HEK293 (cell line): ENCODE results near the gene DPP6.
"Not testable (repeated sequence)": the region's sequence is repeated elsewhere in the genome, so short reads cannot be mapped to it uniquely, and the experiment has no call there.

Experiments used
- CTCF ChIP-seq: fragments of 450-650 bp; formaldehyde crosslinking; IDR thresholded peaks from 2 replicates; pipeline ENCODE4 v1.5.1; 2016; ENCODE audit warnings: missing biosample characterization, missing genetic modification characterization
- GLIS1 ChIP-seq: fragments of 450-650 bp; formaldehyde crosslinking; IDR thresholded peaks from 2 replicates; pipeline ENCODE4 v1.5.1; 2016; ENCODE audit warnings: missing biosample characterization, missing genetic modification characterization
- KLF17 ChIP-seq: fragments of 450-650 bp; formaldehyde crosslinking; IDR thresholded peaks from 2 replicates; pipeline ENCODE4 v1.5.1; 2016; ENCODE audit warnings: missing biosample characterization, missing genetic modification characterization
- KLF9 ChIP-seq: fragments of 450-650 bp; formaldehyde crosslinking; IDR thresholded peaks from 2 replicates; pipeline ENCODE4 v1.5.1; 2016; ENCODE audit warnings: missing biosample characterization, missing genetic modification characterization, low read depth
- SETDB1 ChIP-seq: IDR thresholded peaks from one replicate; pipeline ENCODE4 v1.6.1; 2017; ENCODE audit warnings: mild to moderate bottlenecking, low read length, moderate library complexity, mixed read lengths; ENCODE audit not compliant: insufficient read length
- TF ChIP-seq, protein P1 (sequence below): fragments of 450-650 bp; formaldehyde crosslinking; conservative IDR thresholded peaks from 2 replicates; pipeline ENCODE4 v1.5.1; 2016; ENCODE audit warnings: low read depth, missing biosample characterization, missing genetic modification characterization
- TF ChIP-seq, protein P2 (sequence below): fragments of 450-650 bp; formaldehyde crosslinking; IDR thresholded peaks from 2 replicates; pipeline ENCODE4 v1.5.1; 2016; ENCODE audit warnings: missing biosample characterization, missing genetic modification characterization, low read depth

- TF ChIP-seq GLIS1 (tag by site-specific recombination); CTCF (tag by site-specific recombination); KLF17 (tag by site-specific recombination); KLF9 (tag by site-specific recombination); SETDB1: not testable (repeated sequence)
- TF ChIP-seq, protein P1, sequence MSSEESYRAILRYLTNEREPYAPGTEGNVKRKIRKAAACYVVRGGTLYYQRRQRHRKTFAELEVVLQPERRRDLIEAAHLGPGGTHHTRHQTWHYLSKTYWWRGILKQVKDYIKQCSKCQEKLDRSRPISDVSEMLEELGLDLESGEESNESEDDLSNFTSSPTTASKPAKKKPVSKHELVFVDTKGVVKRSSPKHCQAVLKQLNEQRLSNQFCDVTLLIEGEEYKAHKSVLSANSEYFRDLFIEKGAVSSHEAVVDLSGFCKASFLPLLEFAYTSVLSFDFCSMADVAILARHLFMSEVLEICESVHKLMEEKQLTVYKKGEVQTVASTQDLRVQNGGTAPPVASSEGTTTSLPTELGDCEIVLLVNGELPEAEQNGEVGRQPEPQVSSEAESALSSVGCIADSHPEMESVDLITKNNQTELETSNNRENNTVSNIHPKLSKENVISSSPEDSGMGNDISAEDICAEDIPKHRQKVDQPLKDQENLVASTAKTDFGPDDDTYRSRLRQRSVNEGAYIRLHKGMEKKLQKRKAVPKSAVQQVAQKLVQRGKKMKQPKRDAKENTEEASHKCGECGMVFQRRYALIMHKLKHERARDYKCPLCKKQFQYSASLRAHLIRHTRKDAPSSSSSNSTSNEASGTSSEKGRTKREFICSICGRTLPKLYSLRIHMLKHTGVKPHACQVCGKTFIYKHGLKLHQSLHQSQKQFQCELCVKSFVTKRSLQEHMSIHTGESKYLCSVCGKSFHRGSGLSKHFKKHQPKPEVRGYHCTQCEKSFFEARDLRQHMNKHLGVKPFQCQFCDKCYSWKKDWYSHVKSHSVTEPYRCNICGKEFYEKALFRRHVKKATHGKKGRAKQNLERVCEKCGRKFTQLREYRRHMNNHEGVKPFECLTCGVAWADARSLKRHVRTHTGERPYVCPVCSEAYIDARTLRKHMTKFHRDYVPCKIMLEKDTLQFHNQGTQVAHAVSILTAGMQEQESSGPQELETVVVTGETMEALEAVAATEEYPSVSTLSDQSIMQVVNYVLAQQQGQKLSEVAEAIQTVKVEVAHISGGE (tag by site-specific recombination): not testable (repeated sequence)
- TF ChIP-seq, protein P2, sequence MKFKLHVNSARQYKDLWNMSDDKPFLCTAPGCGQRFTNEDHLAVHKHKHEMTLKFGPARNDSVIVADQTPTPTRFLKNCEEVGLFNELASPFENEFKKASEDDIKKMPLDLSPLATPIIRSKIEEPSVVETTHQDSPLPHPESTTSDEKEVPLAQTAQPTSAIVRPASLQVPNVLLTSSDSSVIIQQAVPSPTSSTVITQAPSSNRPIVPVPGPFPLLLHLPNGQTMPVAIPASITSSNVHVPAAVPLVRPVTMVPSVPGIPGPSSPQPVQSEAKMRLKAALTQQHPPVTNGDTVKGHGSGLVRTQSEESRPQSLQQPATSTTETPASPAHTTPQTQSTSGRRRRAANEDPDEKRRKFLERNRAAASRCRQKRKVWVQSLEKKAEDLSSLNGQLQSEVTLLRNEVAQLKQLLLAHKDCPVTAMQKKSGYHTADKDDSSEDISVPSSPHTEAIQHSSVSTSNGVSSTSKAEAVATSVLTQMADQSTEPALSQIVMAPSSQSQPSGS: not testable (repeated sequence)
These were observed 57.4 kb downstream of the DPP6 start for GRCh38 chr7:154109615-154110014.
